Measurements from ENCODE around the gene RAPGEF4.
"Not testable (repeated sequence)": the region's sequence is repeated elsewhere in the genome, so short reads cannot be mapped to it uniquely, and the experiment has no call there.

The RAPGEF4 gene

GRCh38 chr2:173092844-173093402, 357.3 kb downstream of the RAPGEF4 start:
- Histone ChIP-seq H2BK12ac (ENCODE audit: low read length) (no peak overlapping the region), H3K27me3 (ENCODE audit: control insufficient read depth in 3 of 3, insufficient read depth in 3 of 3, low read depth in 1 of 3, low read length in 3 of 3) (no peaks in the 10 kb centered on the region), H3K79me1 (ENCODE audit: low read depth, low read length) (no peaks in the 10 kb centered on the region), H3K4ac (ENCODE audit: low read length) (no peak overlapping the region), H2AFZ (ENCODE audit: low read length) (no peak overlapping the region), H3K4me1 (ENCODE audit: control insufficient read depth in 2 of 2, insufficient read depth in 1 of 2, low read depth in 1 of 2, low read length in 2 of 2) (peaks cover 0 to 3% of the 10 kb centered on the region in 2 donors), H3K14ac (ENCODE audit: low read length) (no peak overlapping the region), H3K36me3 (replicated peaks in 1 of 2; ENCODE audit: control insufficient read depth in 2 of 2, insufficient read depth in 2 of 2, low read length in 2 of 2) (peaks cover 0 to 45% of the 10 kb centered on the region in 2 donors), H3K23ac (ENCODE audit: low read depth, low read length, poor library complexity) (no peak overlapping the region), H3K27ac (replicated peaks; ENCODE audit: low read length) (no peak overlapping the region), H2AK5ac (ENCODE audit: low read depth, low read length) (no peak overlapping the region), H2BK5ac (ENCODE audit: low read length) (no peak overlapping the region), H3K4me2 (ENCODE audit: insufficient read depth, low read length, poor library complexity, severe bottlenecking) (no peak overlapping the region), H4K8ac (ENCODE audit: low read depth, low read length) (no peak overlapping the region), H3K9ac (ENCODE audit: low read depth, low read length, poor library complexity) (no peak overlapping the region), H4K91ac (ENCODE audit: low read depth, low read length, poor library complexity) (no peak overlapping the region), H3K18ac (ENCODE audit: low read length) (no peak overlapping the region), H2BK15ac (ENCODE audit: low read length) (no peak overlapping the region), H3K4me3 (ENCODE audit: low read length in 2 of 2) (no peak overlapping the region), H2BK120ac (ENCODE audit: low read depth, low read length) (no peak overlapping the region), H3K9me3 (replicated peaks in 1 of 2; ENCODE audit: control insufficient read depth in 2 of 2, insufficient read depth in 1 of 2, low read depth in 1 of 2, low read length in 2 of 2) (no peaks in the 10 kb centered on the region)
- DNase-seq (ENCODE audit: low spot score): no peak
- WGBS, 2 donors (ENCODE audit: extremely low coverage in 2 of 2, insufficient read length in 2 of 2, insufficient replicate concordance in 1 of 2): no CpG with 5 or more reads among the region's 3 CpGs

DNA sequence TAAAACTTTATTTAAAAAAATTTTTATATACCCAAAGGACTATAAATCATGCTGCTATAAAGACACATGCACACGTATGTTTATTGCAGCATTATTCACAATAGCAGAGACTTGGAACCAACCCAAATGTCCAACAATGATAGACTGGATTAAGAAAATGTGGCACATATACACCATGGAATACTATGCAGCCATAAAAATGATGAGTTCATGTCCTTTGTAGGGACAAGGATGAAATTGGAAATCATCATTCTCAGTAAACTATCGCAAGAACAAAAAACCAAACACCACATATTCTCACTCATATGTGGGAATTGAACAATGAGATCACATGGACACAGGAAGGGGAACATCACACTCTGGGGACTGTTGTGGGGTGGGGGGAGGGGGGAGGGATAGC, 358.0 kb downstream of the RAPGEF4 start:
- H2BK12ac ChIP-seq (ENCODE audit: low read length); H3K18ac ChIP-seq (ENCODE audit: low read length); H3K4me2 ChIP-seq (ENCODE audit: insufficient read depth, low read length, poor library complexity, severe bottlenecking); H2AFZ ChIP-seq (ENCODE audit: low read length); DNase-seq (ENCODE audit: low spot score); H4K8ac ChIP-seq (ENCODE audit: low read depth, low read length); H2BK120ac ChIP-seq (ENCODE audit: low read depth, low read length); H3K4me1 ChIP-seq (ENCODE audit: control insufficient read depth in 2 of 2, insufficient read depth in 1 of 2, low read depth in 1 of 2, low read length in 2 of 2); H3K27ac ChIP-seq (replicated peaks; ENCODE audit: low read length); H3K79me1 ChIP-seq (ENCODE audit: low read depth, low read length); H3K23ac ChIP-seq (ENCODE audit: low read depth, low read length, poor library complexity); H3K9me3 ChIP-seq (replicated peaks in 1 of 2; ENCODE audit: control insufficient read depth in 2 of 2, insufficient read depth in 1 of 2, low read depth in 1 of 2, low read length in 2 of 2); H3K14ac ChIP-seq (ENCODE audit: low read length); H2BK5ac ChIP-seq (ENCODE audit: low read length); H2BK15ac ChIP-seq (ENCODE audit: low read length); H3K4me3 ChIP-seq (ENCODE audit: low read length in 2 of 2); H3K4ac ChIP-seq (ENCODE audit: low read length); H2AK5ac ChIP-seq (ENCODE audit: low read depth, low read length); H4K91ac ChIP-seq (ENCODE audit: low read depth, low read length, poor library complexity); H3K9ac ChIP-seq (ENCODE audit: low read depth, low read length, poor library complexity); H3K27me3 ChIP-seq (ENCODE audit: control insufficient read depth in 3 of 3, insufficient read depth in 3 of 3, low read depth in 1 of 3, low read length in 3 of 3): not testable (repeated sequence)
- no CpG with 5 or more reads among the region's 2 CpGs for WGBS, 2 donors (ENCODE audit: extremely low coverage in 2 of 2, insufficient read length in 2 of 2, insufficient replicate concordance in 1 of 2)
- H3K36me3 ChIP-seq (replicated peaks in 1 of 2; ENCODE audit: control insufficient read depth in 2 of 2, insufficient read depth in 2 of 2, low read length in 2 of 2): peaks cover 0 to 45% of the 10 kb centered on the region in 2 donors

GRCh38 chr2:173094731-173095130, 359.1 kb downstream of the RAPGEF4 start:
- Histone ChIP-seq H2BK5ac (ENCODE audit: low read length) (no peak overlapping the region), H2AK5ac (ENCODE audit: low read depth, low read length) (no peak overlapping the region), H3K27me3 (ENCODE audit: control insufficient read depth in 3 of 3, insufficient read depth in 3 of 3, low read depth in 1 of 3, low read length in 3 of 3) (no peaks in the 10 kb centered on the region), H3K4me1 (ENCODE audit: control insufficient read depth in 2 of 2, insufficient read depth in 1 of 2, low read depth in 1 of 2, low read length in 2 of 2) (peaks cover 0 to 3% of the 10 kb centered on the region in 2 donors), H3K18ac (ENCODE audit: low read length) (no peak overlapping the region), H2BK15ac (ENCODE audit: low read length) (no peak overlapping the region), H4K8ac (ENCODE audit: low read depth, low read length) (no peak overlapping the region), H4K91ac (ENCODE audit: low read depth, low read length, poor library complexity) (no peak overlapping the region), H2BK120ac (ENCODE audit: low read depth, low read length) (no peak overlapping the region), H3K23ac (ENCODE audit: low read depth, low read length, poor library complexity) (no peak overlapping the region), H3K79me1 (ENCODE audit: low read depth, low read length) (no peaks in the 10 kb centered on the region), H3K4me2 (ENCODE audit: insufficient read depth, low read length, poor library complexity, severe bottlenecking) (no peak overlapping the region), H3K14ac (ENCODE audit: low read length) (no peak overlapping the region), H3K27ac (replicated peaks; ENCODE audit: low read length) (no peak overlapping the region), H3K36me3 (replicated peaks in 1 of 2; ENCODE audit: control insufficient read depth in 2 of 2, insufficient read depth in 2 of 2, low read length in 2 of 2) (peaks cover 0 to 45% of the 10 kb centered on the region in 2 donors), H2BK12ac (ENCODE audit: low read length) (no peak overlapping the region), H3K4ac (ENCODE audit: low read length) (no peak overlapping the region), H2AFZ (ENCODE audit: low read length) (no peak overlapping the region), H3K9ac (ENCODE audit: low read depth, low read length, poor library complexity) (no peak overlapping the region), H3K4me3 (ENCODE audit: low read length in 2 of 2) (no peak overlapping the region), H3K9me3 (replicated peaks in 1 of 2; ENCODE audit: control insufficient read depth in 2 of 2, insufficient read depth in 1 of 2, low read depth in 1 of 2, low read length in 2 of 2) (no peaks in the 10 kb centered on the region)
- no peak for DNase-seq (ENCODE audit: low spot score)
- no CpG with 5 or more reads among the region's 1 CpG for WGBS, 2 donors (ENCODE audit: extremely low coverage in 2 of 2, insufficient read length in 2 of 2, insufficient replicate concordance in 1 of 2)

GRCh38 chr2:173095356-173095755, 359.7 kb downstream of the RAPGEF4 start:
- H2AFZ ChIP-seq (ENCODE audit: low read length): no peak overlapping the region
- H4K91ac ChIP-seq (ENCODE audit: low read depth, low read length, poor library complexity): no peak overlapping the region
- no peak overlapping the region for H3K4ac ChIP-seq (ENCODE audit: low read length)
- no peak overlapping the region for H3K27ac ChIP-seq (replicated peaks; ENCODE audit: low read length)
- H3K18ac ChIP-seq (ENCODE audit: low read length): no peak overlapping the region
- H4K8ac ChIP-seq (ENCODE audit: low read depth, low read length): no peak overlapping the region
- H2BK15ac ChIP-seq (ENCODE audit: low read length): no peak overlapping the region
- H3K79me1 ChIP-seq (ENCODE audit: low read depth, low read length): no peaks in the 10 kb centered on the region
- no peak overlapping the region for H3K4me2 ChIP-seq (ENCODE audit: insufficient read depth, low read length, poor library complexity, severe bottlenecking)
- no peak overlapping the region for H3K23ac ChIP-seq (ENCODE audit: low read depth, low read length, poor library complexity)
- no peak overlapping the region for H2BK120ac ChIP-seq (ENCODE audit: low read depth, low read length)
- no peak overlapping the region for H2BK5ac ChIP-seq (ENCODE audit: low read length)
- no peak overlapping the region for H3K14ac ChIP-seq (ENCODE audit: low read length)
- no peak overlapping the region for H2BK12ac ChIP-seq (ENCODE audit: low read length)
- H3K9me3 ChIP-seq (replicated peaks in 1 of 2; ENCODE audit: control insufficient read depth in 2 of 2, insufficient read depth in 1 of 2, low read depth in 1 of 2, low read length in 2 of 2): no peaks in the 10 kb centered on the region
- H3K9ac ChIP-seq (ENCODE audit: low read depth, low read length, poor library complexity): no peak overlapping the region
- no peak overlapping the region for H3K4me3 ChIP-seq (ENCODE audit: low read length in 2 of 2)
- H3K36me3 ChIP-seq (replicated peaks in 1 of 2; ENCODE audit: control insufficient read depth in 2 of 2, insufficient read depth in 2 of 2, low read length in 2 of 2): peaks cover 0 to 50% of the 10 kb centered on the region in 2 donors
- DNase-seq (ENCODE audit: low spot score): no peak
- no peak overlapping the region for H2AK5ac ChIP-seq (ENCODE audit: low read depth, low read length)
- H3K27me3 ChIP-seq (ENCODE audit: control insufficient read depth in 3 of 3, insufficient read depth in 3 of 3, low read depth in 1 of 3, low read length in 3 of 3): no peaks in the 10 kb centered on the region
- H3K4me1 ChIP-seq (ENCODE audit: control insufficient read depth in 2 of 2, insufficient read depth in 1 of 2, low read depth in 1 of 2, low read length in 2 of 2): peaks cover 0 to 2% of the 10 kb centered on the region in 2 donors
- WGBS, 2 donors (ENCODE audit: extremely low coverage in 2 of 2, insufficient read length in 2 of 2, insufficient replicate concordance in 1 of 2): no CpG with 5 or more reads among the region's 1 CpG
